Esophagus muscularis mucosa (tissue), 3 donors: ENCODE measurements around the gene IGF2R.

Experiments
- CTCF ChIP-seq, 3 experiments: fragments of 200-600 bp in 2 of 3; fragments of 450-650 bp in 1 of 3; sonication (generic) in 2 of 3; IDR thresholded peaks; one replicate each; pipeline ENCODE4 v1.5.1; 2017 to 2019; ENCODE audit warnings: antibody characterized with exemption in 3 of 3, mild to moderate bottlenecking in 2 of 3, moderate library complexity in 1 of 3
- POLR2A ChIP-seq: fragments of 450-650 bp; IDR thresholded peaks from one replicate; pipeline ENCODE4 v1.6.1; 2017; ENCODE audit warnings: antibody characterized with exemption, moderate library complexity, mild to moderate bottlenecking, low read depth
- POLR2AphosphoS5 ChIP-seq, 2 donors: sonication (generic); formaldehyde crosslinking; IDR thresholded peaks; one replicate each; pipeline ENCODE4 v1.6.1; 2017; ENCODE audit warnings: antibody characterized with exemption in 2 of 2

GRCh38 chr6:160051390-160051789 is 82.5 kb downstream of the IGF2R start:
- TF ChIP-seq CTCF (IDR thresholded peaks at IDR 0.05) = no peak
- no peak for TF ChIP-seq POLR2A
- no peak for TF ChIP-seq POLR2AphosphoS5 (IDR thresholded peaks at IDR 0.05)
